HG03108 (cell line): Measurements from ENCODE around the gene CPTP.

Source experiments
- ATAC-seq: cut with Tn5 transposase; IDR thresholded peaks from one replicate; pipeline ENCODE4 v1.9.1; 2021; ENCODE audit warnings: moderate library complexity; ENCODE audit not compliant: unreplicated experiment

Gene CPTP

DNA sequence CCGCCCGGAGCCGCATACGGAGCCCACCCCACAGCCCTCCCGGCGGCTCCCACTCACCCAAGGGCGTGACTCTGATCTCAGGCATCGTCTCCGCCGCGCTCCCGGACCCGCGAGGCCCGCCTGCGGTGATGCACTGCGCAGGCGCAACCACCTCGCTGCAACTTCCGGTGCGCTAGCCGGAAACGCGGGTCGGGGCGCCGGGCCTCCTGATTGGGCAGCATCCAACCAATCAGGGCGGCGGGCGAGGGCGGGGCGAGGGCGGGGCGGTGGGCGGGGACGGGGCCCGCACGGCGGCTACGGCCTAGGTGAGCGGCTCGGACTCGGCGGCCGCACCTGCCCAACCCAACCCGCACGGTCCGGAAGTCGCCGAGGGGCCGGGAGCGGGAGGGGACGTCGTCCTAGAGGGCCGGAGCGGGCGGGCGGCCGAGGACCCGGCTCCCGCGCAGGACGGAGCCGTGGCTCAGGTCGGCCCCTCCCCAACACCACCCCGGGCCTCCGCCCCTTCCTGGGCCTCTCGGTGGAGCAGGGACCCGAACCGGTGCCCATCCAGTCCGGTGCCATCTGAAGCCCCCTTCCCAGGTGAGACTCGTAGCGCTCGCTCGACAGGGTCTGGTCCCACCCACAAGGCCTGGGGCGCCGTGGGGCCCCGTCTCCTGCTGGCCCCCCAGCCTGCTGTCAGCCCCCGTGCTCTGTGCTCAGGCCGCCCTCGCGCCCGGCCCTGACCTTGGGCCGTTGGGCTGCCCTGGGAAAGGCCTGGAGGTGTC, at the start of gene CPTP, which contains the start of gene INTS11:
TSS of gene CPTP (plus strand) at position 279 of the 764 bp plus-strand sequence. CDS start 2,109 bp downstream, outside the sequence.
TSS of gene INTS11 (minus strand) at position 137 of the 764 bp plus-strand sequence. CDS start at position 85, 52 bp downstream.
- peak; percentile 67 for ATAC-seq

DNA sequence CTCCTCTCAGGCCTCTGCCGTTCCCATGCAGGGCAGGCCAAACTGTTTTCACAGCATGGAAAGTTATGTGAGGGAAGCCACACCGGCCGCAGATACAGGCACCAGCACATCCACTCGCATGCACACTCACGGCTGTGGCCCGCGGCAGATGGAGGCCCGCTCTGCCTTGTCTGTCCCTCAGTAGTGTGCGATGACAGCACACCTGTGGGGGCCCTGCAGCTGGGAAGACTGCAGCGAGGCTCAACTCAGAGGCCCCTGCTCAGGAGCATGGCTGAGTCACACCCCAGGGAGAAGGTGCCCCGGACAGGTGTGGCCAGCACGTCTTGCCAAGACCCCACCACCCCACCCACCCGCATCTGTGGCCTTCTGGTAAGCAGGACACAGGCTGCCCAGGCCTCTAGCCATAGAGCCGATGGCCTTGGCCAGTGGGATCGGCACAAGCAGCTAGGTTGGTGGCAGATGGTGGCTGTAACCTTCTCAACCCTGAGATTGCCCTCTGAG, 49.6 kb upstream of the CPTP start:
- ATAC-seq, result no peak

DNA sequence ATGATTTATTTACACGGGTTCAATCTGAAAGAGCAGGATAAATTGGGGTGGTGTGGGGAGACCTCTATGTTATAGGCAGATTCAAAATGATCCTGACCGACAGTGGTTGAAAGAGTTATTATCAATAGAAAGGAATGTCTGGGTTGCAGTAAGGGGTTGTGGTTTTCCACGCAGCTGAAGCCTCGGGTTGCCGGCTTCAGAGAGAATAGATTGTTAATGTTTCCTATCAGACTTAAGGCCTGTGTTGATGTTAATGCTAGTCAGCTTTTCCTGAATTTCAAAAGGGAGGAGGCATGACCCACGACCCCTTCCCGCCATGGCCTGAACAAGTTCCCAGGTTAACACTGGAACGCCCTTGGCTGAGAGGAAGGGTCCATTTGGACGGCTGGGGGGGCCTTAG, 48.8 kb upstream of the CPTP start:
- no peak for ATAC-seq

DNA sequence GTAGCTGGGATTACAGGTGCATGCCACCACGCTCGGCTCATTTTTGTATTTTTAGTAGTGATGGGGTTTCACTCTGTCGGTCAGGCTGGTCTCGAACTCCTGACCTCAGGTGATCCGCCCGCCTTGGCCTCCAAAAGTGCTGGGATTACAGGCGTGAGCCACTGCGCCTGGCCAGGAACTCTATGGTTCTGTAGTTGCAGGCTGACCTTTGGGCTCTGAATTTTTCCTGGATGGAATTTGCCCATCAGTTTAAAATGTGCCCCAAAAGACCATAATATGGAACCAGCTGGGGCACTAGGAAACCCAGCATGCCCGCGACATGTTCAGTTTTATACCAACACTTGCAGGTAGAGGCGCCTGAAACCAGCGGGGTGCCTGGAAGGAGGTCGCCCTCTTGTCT, 46.0 kb upstream of the CPTP start:
- ATAC-seq, result no peak

DNA sequence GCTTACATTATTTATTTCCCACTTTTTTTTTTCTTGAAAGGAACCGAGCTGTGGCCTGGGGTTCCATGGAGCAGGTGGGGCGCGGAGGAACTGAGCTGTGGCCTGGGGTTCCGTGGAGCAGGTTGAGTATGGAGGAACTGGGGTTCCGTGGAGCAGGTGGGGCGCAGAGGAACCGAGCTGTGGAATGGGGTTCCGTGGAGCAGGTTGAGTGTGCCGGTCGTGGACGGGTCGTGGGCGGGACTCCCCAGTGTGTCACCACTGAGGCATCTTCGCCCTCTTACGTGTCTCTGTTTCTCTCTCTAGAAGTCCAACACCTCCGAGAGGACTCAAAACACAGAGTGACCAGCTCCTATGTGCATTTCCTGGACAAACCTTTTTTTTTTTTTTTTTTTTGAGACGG, 45.6 kb upstream of the CPTP start:
- ATAC-seq, result no peak

DNA sequence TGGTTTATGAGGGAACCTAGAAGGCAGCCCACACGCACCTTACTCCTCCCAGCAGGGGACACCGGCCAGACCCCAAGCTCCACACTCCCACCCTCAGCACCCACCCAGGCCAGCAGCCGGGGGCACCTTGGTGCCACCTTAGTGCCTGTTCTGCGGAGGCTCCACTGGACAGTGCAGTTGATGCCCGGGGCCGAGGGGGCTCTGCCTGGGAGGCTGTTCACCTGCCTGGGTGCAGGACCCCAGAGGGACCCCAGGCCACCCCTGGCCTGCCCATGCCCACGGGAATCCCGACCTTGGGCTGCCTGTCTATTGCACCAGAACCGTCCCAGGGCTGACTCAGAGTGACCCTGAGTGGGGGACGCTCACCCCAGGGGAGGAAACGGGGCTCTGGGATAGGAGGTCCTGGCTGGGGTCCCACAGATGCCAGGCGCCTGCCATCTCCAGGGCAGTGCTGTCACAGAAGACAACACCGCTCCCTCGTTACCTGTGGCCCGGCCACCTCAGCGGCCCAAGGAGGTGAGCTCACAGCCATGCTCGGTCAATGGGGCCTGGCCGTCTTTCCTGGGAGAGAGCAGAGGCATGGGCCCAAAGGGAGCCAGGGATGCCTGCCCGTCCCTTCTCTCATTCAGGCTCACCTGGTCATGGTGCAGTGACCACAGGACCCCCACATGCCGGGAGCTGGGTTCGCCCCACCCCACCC, 43.7 kb upstream of the CPTP start:
- ATAC-seq, result no peak

DNA sequence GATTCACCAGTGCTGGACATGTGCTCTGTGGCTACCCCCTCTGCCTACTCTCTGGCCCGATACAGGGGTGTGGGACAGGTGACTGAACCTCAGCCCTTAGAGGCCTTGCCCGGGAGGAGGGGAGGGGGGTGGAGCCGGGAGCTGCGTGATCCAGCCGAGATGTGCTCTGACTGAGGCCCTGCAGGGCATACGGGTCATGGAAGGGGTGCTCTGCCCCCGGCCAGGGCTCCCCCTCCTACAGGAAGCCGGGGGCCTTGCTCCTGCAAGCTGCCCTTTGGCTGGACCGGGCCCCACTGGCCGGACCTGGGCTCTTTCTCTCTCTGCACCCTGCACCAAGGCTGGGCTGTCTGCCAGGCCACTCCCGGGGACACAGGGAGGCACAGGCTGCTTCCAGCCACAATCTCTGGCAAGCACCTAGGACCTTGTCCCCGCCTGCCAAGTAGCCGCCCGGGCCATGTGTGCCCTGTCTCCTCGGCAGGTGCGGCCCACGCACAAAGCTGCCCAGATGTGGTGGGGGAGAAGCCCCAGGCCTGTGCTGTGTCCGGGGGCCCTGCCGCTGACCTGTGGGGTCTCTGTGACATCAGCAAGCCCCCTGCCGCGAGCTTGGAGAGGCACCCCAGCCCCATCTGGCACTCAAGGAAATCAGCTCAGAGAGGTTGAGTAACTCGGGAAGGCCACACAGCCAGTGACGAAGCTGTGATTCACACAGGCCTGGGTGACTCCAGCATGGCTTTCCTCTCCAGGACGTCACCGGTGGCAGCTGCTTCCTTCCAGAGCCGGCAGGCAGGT, 42.9 kb upstream of the CPTP start:
- no peak for ATAC-seq

DNA sequence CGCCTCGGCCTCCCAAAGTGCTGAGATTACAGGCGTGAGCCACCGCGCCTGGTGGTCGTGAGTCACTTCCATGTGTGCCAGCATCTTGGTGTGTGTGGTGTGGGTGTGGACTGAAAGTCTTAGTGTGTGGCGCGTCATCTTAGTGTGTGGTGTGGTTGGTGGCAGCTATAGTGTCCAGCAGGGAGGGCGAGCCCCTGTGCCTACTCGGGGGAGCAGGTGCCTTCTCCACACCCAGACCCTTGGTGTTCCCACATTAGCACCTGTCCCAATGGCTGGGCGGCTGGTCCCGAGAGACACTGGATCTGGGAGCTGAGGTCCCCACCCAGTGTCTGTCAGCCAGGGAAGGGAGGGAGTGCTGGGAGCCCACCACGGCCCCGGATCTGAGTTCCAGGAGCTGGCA, 41.6 kb upstream of the CPTP start:
- no peak for ATAC-seq

DNA sequence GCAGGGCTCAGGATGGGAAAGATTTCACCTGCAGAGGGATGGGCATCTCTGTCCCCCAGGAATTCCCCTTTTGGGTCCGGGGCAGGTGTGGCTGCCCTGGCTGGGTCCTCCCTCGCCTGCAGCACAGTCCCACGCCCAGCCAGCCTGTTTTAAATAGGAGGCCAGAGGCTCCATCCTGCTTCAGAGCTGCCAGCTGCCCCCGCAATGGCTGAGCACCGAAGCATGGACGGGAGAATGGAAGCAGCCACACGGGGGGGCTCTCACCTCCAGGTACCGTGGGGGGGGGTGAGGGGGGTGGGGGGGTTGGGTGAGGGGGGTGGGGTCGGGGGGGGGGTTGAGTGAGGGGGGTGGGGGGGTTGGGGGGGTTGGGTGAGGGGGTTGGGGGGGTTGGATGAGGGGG, 40.8 kb upstream of the CPTP start:
- ATAC-seq, result no peak

DNA sequence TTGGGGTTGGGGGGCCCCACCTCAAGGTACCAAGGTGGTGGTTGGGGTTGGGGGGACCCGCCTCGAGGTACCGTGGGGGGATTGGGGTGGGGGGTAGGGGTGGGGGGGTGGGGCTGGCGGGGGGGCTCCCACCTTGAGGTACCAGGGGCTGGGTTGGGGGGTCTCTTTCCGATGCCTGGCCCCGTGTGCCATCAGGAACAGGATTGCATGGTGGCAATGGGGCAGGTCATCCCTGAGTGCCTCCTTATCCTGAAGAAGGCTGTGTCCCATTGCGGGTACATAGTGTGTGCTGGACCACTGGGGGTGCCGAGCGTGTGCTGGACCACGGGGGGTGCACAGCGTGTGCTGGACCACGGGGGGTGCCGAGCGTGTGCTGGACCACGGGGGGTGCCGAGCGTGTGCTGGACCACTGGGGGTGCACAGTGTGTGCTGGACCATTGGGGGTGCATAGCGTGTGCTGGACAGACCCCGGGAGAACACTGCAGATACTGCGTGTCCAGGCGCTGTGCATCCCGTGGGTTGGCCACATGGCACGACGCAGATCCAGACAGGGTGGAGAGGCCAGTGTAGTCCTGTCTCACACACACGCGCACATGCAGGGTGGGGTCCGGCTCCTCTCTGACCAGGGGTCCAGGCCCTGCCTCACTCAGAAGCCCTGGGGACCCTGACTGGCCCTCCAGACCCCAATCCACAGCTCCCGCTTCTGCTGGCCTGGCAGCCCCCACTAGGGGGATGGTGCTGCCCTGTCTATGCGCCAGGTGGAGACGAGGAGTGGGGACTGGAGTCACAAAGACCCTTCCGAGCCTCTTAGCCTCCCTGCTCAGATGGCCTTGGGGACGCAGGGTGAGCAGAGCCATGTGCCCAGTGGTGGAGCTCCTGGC, 40.1 kb upstream of the CPTP start:
- ATAC-seq, result no peak

DNA sequence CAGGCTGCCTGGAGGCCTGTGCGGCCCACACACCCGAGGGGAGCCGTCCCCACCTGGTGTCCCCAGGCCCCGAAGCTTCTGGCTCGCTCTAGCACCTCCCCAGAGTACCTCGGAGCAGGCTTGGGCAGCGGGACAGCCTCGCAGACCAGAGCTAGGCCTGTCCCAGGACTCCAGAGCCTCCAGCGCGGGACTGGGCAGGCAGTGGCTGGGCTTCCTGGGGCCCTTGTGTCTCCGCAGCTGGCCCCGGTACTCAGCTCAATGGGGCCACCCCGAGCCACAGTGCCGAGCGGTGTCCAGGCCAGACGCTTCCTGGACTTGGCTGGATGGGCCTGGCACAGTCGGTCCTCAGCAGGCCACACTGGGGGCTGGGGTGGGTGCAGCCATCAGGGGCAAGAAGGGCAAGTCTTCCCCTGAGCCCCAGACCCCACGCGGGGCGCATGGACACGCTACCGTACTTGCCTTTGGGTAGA, 39.5 kb upstream of the CPTP start:
- no peak for ATAC-seq

DNA sequence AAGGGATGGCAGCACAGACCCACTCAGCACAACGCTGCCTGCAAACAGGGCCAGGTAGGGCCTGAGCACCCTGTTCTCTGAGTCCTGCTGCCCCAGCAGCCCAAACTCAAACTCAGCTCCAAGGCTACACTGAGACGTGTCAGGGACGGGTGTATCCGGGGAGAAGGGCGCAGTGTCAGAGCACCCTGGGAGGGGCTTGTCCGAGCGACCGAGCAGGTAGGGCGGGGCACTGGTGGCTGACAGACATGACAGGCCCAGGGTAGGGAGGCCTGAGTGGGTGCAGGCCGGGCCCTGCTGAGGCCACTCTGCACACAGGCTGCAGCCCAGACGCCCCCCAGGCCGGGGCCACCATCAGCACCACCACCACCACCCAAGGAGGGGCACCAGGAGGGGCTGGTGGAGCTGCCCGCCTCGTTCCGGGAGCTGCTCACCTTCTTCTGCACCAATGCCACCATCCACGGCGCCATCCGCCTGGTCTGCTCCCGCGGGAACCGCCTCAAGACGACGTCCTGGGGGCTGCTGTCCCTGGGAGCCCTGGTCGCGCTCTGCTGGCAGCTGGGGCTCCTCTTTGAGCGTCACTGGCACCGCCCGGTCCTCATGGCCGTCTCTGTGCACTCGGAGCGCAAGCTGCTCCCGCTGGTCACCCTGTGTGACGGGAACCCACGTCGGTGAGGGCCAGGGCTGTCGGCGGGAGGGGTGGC, 38.8 kb upstream of the CPTP start:
- no peak for ATAC-seq

DNA sequence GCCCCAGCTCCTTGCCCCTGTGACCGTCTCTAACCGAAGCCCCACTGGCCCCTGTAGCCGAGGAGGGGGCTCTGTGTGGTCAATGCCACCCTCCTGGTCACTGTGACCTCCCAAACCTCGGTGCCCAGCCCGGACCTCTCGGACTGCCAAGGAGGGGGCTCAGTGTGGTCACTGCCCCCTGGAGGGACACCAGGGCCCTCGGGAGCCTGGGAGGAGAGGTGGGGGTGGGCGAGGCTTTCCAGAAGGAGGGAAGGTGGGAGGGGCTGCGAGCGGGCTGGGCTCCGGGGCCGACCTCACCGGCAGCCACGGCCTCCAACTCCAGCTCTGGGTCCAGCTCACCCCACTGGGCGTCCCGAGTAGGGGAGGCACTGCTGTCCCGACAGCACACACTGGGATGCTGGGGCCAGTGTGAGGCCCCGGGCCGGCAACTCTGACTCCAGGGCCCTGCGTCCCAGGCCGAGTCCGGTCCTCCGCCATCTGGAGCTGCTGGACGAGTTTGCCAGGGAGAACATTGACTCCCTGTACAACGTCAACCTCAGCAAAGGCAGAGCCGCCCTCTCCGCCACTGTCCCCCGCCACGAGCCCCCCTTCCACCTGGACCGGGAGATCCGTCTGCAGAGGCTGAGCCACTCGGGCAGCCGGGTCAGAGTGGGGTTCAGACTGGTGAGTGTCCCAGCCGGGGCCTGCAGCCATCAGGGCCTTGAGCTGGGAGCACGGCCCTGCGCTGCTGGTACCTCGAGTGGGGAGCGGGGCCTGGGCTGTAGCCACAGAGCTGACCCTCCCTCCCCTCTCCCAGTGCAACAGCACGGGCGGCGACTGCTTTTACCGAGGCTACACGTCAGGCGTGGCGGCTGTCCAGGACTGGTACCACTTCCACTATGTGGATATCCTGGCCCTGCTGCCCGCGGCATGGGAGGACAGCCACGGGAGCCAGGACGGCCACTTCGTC, 38.0 kb upstream of the CPTP start:
- ATAC-seq, result no peak

DNA sequence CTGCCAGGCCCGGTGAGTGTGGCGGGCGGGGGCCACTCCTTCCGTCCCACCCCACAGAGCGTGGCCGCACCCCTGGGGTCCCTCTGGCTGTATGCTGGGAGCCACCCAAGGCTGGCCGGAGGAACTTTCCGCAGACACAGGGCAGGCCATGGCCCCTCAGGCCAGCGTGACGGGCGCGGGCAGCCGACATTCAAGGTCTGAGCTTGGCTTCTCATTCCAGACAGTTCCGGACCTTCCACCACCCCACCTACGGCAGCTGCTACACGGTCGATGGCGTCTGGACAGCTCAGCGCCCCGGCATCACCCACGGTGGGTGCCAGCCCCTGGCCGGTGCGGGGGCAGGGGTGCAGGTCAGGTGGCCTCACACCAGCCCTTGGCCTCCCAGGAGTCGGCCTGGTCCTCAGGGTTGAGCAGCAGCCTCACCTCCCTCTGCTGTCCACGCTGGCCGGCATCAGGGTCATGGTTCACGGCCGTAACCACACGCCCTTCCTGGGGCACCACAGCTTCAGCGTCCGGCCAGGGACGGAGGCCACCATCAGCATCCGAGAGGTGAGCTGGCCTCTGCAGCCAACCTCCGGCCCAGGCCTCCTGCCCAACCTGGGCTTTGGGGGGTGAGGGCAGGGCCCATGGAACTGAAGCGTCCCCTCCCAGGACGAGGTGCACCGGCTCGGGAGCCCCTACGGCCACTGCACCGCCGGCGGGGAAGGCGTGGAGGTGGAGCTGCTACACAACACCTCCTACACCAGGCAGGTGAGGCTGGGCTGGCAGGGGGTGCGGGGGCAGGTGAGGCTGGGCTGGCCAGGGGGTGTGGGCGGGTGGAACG, 37.1 kb upstream of the CPTP start:
- ATAC-seq, result no peak

DNA sequence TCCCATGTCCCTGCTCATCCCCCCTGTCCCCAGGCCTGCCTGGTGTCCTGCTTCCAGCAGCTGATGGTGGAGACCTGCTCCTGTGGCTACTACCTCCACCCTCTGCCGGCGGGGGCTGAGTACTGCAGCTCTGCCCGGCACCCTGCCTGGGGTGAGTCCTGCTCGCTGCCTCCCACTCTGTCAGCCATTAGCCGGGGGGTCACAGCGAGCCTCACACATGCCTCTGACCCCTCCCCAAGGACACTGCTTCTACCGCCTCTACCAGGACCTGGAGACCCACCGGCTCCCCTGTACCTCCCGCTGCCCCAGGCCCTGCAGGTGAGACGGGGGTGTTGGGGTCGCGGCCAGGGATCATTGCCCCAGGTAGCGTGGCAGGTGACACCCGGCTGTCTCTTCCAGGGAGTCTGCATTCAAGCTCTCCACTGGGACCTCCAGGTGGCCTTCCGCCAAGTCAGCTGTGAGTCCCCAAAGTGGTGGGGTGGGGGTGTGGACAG, 34.3 kb upstream of the CPTP start:
- ATAC-seq, result no peak

DNA sequence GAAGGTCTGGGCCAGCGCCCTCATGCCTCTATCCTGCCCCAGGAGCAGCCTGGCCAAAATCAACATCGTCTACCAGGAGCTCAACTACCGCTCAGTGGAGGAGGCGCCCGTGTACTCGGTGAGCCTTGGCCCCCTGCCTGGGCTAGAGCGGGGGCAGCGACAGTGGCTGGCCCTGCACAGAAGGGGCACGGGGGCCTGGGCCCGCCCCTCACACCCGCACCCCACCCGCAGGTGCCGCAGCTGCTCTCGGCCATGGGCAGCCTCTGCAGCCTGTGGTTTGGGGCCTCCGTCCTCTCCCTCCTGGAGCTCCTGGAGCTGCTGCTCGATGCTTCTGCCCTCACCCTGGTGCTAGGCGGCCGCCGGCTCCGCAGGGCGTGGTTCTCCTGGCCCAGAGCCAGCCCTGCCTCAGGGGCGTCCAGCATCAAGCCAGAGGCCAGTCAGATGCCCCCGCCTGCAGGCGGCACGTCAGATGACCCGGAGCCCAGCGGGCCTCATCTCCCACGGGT, 33.5 kb upstream of the CPTP start:
- ATAC-seq, result no peak
